T-helper 17 cell (primary cell): Measurements from ENCODE around the gene C3orf38. TPM values are rescaled to one million over a fixed set of nuclear protein-coding genes. Genes with fewer than 3 reads are reported as not detected.
A peak's percentile ranks its signal among the peaks of the same experiment; 100 is the strongest.

Experiments
- ATAC-seq: fragments of 150-1000 bp; cut with Tn5 transposase; 2 replicates; pipeline ENCODE4 v1.10.0; 2021; ENCODE audit warnings: mild to moderate bottlenecking, moderate library complexity
- DNase-seq, 3 donors: peaks; one replicate each; pipeline versions ENCODE4 v3.0.0 to v3.0.0-alpha.2; 2020 to 2021
- H3K9me3 ChIP-seq: one replicate; pipeline ENCODE4 v1.7.0; 2013; ENCODE audit warnings: low read length, mild to moderate bottlenecking; ENCODE audit not compliant: control insufficient read depth, poor library complexity, severe bottlenecking
- H3K27ac Mint-ChIP-seq: one replicate; pipeline ENCODE4 v1.8.0; 2022; ENCODE audit warnings: mild to moderate bottlenecking, moderate library complexity, mixed read lengths
- H3K27me3 Mint-ChIP-seq: one replicate; pipeline ENCODE4 v1.8.0; 2022; ENCODE audit warnings: mixed read lengths
- H3K36me3 Mint-ChIP-seq: one replicate; pipeline ENCODE4 v1.8.0; 2022; ENCODE audit warnings: low read depth, mixed read lengths
- H3K4me1 Mint-ChIP-seq: one replicate; pipeline ENCODE4 v1.8.0; 2022; ENCODE audit warnings: mild to moderate bottlenecking, mixed read lengths
- H3K4me3 Mint-ChIP-seq: one replicate; pipeline ENCODE4 v1.8.0; 2022; ENCODE audit warnings: mild to moderate bottlenecking, moderate library complexity, mixed read lengths
- total RNA-seq, 4 donors: library from RNA in 2 of 4; stranded (reverse) in 2 of 4; gene quantifications; one replicate each; pipeline ENCODE4 v1.2.3 and lab custom pipeline; 2022 to 2026

C3orf38 gene
- total RNA-seq, 2 donors from 2014 or later = 27.8 to 44.2 TPM

DNA sequence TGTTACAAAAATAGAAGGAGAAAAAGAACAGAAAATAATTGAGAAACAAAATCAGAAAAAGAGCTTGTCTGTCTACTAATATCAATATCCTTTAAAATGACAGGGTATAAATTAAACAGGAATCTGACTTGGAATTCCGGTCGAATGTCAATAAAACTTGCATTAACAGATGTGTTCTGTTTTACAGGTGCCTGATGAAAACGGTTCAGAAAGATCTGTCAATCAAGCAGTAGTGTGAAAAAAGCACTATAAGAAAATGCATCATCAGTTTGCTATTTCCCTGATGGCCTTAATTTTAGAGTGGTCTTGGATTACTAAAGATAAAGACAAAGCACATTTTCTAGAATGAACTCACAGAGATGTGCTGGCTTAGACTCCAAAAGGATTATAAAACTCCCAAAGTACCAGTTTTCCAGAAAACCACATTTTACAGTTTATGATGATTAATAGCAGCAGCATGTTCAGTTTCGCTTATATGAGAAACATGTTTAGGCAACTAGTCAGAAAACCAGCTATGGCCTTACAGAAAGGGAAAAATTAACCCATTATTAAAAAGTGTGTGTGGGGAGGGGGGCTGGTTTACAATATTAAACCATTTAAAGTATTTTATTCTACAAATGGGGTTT lies 8.2 kb upstream of the C3orf38 start:
- Mint-ChIP-seq H3K27me3 (no peaks in the 10 kb centered on the region), H3K4me3 (no peak overlapping the region)

DNA sequence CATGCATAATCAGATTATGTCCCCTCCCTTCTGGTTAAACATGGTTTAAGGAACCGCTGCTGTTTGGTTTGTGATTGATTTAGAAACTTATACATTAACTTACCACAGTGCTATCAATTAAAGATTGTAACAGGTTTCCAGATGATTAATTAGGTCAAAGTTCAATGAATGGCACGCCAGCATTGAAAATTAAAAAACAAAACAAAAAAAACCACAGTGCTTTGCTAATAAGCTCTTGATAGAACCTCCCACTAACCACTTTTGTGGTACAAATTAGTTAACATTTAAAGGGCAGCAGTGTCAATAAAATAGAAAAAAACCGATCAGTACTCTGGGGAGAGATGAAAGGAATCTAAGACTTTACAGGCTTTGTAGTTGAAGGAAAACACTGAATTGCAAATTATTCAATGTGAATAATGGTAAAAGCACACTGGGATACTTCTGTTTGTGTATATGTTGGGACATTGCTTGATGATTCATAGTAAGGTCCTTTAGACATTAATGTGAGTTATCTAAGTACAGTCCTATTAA lies 7.6 kb upstream of the C3orf38 start:
- H3K4me1 Mint-ChIP-seq = peaks cover 12% of the 10 kb centered on the region
- DNase-seq = no peak
- H3K4me3 Mint-ChIP-seq = no peak overlapping the region
- peak; percentile 21 for ATAC-seq
- peak overlapping the region; percentile 19 for H3K27ac Mint-ChIP-seq
- H3K27me3 Mint-ChIP-seq = no peaks in the 10 kb centered on the region
- H3K9me3 ChIP-seq = no peaks in the 10 kb centered on the region
- H3K36me3 Mint-ChIP-seq = no peaks in the 10 kb centered on the region

More for the DNA sequence above, 8.2 kb upstream of the C3orf38 start:
- peaks cover 7% of the 10 kb centered on the region for H3K4me1 Mint-ChIP-seq
- peak overlapping the region; percentile 19 for H3K27ac Mint-ChIP-seq
- peaks cover under 1% of the 10 kb centered on the region for H3K36me3 Mint-ChIP-seq
- H3K9me3 ChIP-seq = no peaks in the 10 kb centered on the region
- no peak for ATAC-seq
- no peak for DNase-seq

DNA sequence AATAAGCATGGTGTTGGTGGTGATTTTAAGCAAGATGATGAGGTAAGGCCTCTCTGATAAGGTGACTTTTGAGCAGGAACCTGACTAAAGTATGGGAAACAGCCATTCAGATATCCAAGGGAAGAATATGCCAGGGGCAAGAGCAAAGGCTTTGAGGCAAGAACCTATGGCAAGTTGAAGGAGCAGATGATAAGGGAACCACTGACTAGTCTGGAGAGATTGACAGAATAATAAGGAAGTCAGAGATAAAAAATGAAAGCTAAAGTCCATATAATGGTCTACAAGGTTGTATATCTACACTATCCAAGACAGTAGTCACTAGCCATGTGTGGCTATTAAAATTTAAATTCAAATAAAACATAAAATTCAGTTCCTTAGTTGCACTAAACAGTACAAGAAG lies 2.5 kb upstream of the C3orf38 start:
- no peak overlapping the region for H3K4me3 Mint-ChIP-seq
- H3K36me3 Mint-ChIP-seq = no peaks in the 10 kb centered on the region
- peaks cover 26% of the 10 kb centered on the region for H3K4me1 Mint-ChIP-seq
- no peak for DNase-seq
- H3K9me3 ChIP-seq = no peaks in the 10 kb centered on the region
- no peaks in the 10 kb centered on the region for H3K27me3 Mint-ChIP-seq
- H3K27ac Mint-ChIP-seq = no peak overlapping the region
- no peak for ATAC-seq

DNA sequence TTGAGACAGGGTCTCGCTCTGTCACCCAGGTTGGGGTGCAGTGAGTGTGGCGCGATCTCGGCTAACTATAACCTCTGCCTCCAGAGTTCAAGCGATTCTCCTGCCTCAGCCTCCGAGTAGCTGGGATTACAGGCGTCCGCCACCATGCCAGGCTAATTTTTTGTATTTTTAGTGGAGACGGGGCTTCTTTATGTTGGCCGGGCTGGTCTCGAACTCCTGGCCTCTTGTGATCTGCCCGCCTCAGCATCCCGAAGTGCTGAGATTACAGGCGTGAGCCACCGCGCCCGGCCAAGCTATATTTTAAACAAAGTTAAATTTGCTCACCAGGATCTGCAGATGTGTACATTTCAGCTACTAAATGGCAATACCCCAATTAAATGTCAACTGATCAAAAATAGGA lies 1.1 kb upstream of the C3orf38 start:
- Mint-ChIP-seq H3K27ac (peak overlapping the region; percentile 93), H3K36me3 (no peaks in the 10 kb centered on the region), H3K27me3 (no peaks in the 10 kb centered on the region), H3K4me1 (peaks cover 28% of the 10 kb centered on the region), H3K4me3 (peak overlapping the region; percentile 92)
- no peaks in the 10 kb centered on the region for H3K9me3 ChIP-seq
- no peak for ATAC-seq
- no peak for DNase-seq

DNA sequence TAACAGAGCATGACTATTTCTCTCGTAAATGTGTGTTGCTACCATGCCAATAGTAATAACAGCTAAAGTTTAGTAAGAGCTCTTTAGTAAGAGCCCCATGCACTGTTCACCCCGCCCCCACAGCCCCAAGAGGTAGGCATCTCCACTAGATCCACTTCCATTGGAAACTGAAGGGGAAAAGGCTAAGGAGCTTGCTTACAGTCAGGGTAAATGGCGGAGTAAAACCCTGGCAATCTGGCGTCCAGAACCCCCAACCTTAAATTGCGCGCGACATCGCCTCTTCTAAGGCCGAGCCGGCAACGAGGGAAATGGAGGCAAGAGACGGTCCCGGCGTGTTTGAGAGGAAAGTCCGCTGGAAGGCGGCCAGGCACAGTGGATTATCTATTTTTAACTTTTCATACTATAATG lies 654 bp upstream of the C3orf38 start:
- H3K9me3 ChIP-seq = no peaks in the 10 kb centered on the region
- ATAC-seq (peak; percentile 9), DNase-seq (no peak)
- Mint-ChIP-seq H3K36me3 (no peaks in the 10 kb centered on the region), H3K4me3 (peak overlapping the region; percentile 92), H3K4me1 (peaks cover 28% of the 10 kb centered on the region), H3K27me3 (no peaks in the 10 kb centered on the region), H3K27ac (peak overlapping the region; percentile 93)

DNA sequence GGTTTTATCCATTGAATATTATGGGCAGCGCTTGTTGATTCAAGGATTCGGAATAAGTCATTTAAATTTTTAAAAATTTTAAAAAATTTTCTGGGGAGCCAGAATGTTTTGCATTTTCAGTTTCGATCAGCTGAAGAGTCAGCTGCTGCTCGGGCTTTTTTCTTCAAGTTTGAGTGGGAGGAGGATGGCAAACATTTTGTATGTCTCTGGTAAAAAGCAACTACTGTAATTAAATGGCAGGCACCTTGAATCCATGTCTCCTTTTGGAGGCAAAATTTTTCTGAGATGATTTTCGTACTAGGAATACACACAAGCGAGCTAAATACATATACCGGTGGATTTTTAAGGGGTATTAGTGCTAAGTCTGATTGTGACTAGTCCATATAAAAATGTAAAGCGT lies 612 bp downstream of the C3orf38 start:
- Mint-ChIP-seq H3K36me3 (no peaks in the 10 kb centered on the region), H3K27me3 (no peaks in the 10 kb centered on the region), H3K4me3 (peak overlapping the region; percentile 95), H3K4me1 (peaks cover 28% of the 10 kb centered on the region), H3K27ac (peak overlapping the region; percentile 93)
- DNase-seq (no peak), ATAC-seq (no peak)
- H3K9me3 ChIP-seq = no peaks in the 10 kb centered on the region

DNA sequence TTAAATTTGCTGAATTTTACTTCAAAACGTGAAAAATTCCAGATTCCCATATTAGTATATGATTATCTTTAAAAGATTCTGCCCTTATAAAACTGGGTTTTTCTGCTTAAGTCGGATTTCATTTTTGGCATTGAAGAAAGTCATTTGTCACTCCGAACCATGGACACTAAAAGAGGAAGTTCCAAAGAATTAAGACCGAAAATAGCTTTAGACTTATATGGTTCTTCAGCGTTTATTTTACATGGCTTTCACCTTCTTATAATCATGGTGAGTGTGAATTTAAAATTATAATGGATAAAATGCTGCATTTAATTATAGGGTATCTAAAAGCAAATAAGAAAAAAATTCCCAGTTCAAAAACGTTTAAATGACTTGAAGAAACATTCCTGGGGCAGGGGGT lies 1.0 kb downstream of the C3orf38 start:
- Mint-ChIP-seq H3K27me3 (no peaks in the 10 kb centered on the region), H3K4me3 (peak overlapping the region; percentile 95), H3K36me3 (no peaks in the 10 kb centered on the region), H3K4me1 (peaks cover 28% of the 10 kb centered on the region), H3K27ac (peak overlapping the region; percentile 93)
- ATAC-seq (no peak), DNase-seq (no peak)
- no peaks in the 10 kb centered on the region for H3K9me3 ChIP-seq

DNA sequence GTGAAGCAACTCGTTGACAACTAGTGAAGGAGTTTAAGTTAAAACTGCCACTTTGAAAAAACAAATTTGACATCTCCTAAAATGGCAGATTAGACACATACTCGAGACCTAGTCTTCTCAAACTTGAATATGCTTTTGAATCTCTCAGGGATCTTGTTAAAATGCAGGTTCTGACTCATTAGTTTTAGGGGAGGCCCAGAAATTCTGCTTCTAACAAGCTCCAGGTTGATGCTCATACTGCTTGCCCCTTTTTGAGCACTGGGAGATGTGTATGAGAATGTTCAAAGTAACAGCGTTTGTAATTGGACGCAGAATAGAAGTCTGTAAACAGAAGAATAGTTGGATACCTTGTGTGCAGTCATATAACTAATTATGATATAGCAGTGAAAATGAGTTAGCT lies 1.6 kb downstream of the C3orf38 start:
- no peak for ATAC-seq
- no peaks in the 10 kb centered on the region for H3K36me3 Mint-ChIP-seq
- peaks cover 31% of the 10 kb centered on the region for H3K4me1 Mint-ChIP-seq
- no peaks in the 10 kb centered on the region for H3K27me3 Mint-ChIP-seq
- H3K9me3 ChIP-seq = no peaks in the 10 kb centered on the region
- peak overlapping the region; percentile 71 for H3K4me3 Mint-ChIP-seq
- no peak for DNase-seq
- peak overlapping the region; percentile 93 for H3K27ac Mint-ChIP-seq

DNA sequence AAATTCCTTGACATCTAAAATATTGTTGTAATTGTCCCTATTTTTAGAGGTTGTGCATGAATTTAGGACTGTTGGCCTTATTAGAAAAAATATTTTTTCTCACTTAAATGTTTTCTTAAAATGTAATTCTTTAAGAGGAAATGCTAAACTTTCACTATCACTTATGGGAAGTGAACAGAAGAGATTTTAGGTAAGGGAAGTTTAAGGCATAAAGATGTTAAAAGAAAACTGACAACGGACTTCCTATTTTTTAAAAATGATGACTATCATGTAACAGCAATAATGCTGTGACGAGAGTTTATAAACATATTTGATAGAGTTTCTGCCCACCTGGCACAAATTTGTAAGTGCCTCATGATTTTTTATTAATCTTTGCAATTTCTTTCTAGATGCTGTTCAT lies 3.1 kb downstream of the C3orf38 start:
- DNase-seq (no peak), ATAC-seq (no peak)
- no peaks in the 10 kb centered on the region for H3K9me3 ChIP-seq
- Mint-ChIP-seq H3K27me3 (no peaks in the 10 kb centered on the region), H3K36me3 (peaks cover 2% of the 10 kb centered on the region), H3K4me1 (peaks cover 26% of the 10 kb centered on the region), H3K27ac (peak overlapping the region; percentile 24), H3K4me3 (no peak overlapping the region)

DNA sequence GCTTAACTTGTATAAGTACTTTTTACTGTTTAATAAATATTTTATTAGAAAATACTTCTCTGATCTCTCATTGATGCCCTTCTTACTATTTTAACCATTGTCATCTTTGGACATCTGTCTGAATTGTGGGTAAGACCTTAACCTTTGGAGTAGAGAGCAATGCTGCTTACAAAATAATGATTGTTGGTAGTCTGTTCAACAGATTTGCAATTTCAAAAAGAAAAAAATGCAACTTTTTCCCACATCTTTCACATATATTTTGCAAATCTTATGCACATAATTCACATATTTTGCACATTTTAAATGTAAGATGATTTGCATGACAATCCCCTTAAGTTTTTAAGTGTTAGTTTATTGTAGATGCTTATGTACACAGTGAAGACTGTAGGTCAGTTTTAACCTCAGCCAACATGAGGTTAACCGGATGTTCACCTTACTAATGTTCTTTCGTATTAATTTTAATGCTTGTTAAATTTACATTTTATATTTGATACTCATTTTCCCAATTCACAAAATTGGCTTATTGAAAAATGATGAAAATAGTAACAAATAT lies 16.7 kb downstream of the C3orf38 start:
- H3K27ac Mint-ChIP-seq = no peak overlapping the region
- DNase-seq = no peak
- no peaks in the 10 kb centered on the region for H3K27me3 Mint-ChIP-seq
- no peaks in the 10 kb centered on the region for H3K9me3 ChIP-seq
- H3K36me3 Mint-ChIP-seq = no peaks in the 10 kb centered on the region
- ATAC-seq = no peak
- H3K4me1 Mint-ChIP-seq = peaks cover 12% of the 10 kb centered on the region
- H3K4me3 Mint-ChIP-seq = no peak overlapping the region

DNA sequence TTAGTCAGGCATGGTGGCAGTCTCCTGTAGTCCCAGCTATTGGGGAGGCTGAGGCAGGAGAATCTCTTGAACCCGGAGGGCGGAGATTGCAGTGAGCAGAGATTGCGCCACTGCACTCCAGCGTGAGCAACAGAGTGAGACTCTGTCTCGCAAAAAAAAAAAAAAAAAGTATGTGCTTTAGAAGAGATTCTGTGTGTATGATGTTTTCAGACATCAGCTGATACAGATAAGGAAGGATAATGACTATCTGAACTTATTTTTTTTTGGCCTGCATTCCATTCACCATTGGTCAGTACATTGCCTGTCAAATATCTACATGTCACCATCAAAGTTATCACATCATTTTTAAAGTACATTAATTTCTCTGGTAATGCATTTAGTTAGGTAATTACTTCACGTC lies 17.4 kb downstream of the C3orf38 start:
- Mint-ChIP-seq H3K4me3 (no peak overlapping the region), H3K4me1 (peaks cover 11% of the 10 kb centered on the region), H3K36me3 (no peaks in the 10 kb centered on the region), H3K27me3 (no peaks in the 10 kb centered on the region), H3K27ac (no peak overlapping the region)
- DNase-seq = no peak
- no peaks in the 10 kb centered on the region for H3K9me3 ChIP-seq
- no peak for ATAC-seq

DNA sequence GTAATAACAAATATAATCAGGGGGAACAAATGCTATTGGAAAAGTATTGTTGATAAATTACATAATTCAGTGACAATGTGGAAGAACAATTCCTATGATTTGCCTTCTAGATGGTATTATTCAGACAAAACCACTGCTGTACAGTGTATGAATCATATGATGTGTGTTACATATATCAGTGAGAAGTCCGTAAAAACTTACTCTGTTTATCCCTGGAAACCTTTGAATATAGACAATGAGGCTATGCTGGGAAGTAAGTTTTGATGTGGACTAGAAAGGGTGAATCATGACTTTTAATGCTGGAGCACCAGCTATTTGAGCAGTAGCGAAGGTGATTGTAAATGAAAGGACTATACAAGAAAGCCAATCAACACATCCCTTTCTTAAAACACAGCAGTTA lies 17.9 kb downstream of the C3orf38 start:
- Mint-ChIP-seq H3K4me1 (peaks cover 9% of the 10 kb centered on the region), H3K4me3 (no peak overlapping the region), H3K27me3 (no peaks in the 10 kb centered on the region), H3K27ac (no peak overlapping the region), H3K36me3 (no peaks in the 10 kb centered on the region)
- DNase-seq = no peak
- no peak for ATAC-seq
- H3K9me3 ChIP-seq = no peaks in the 10 kb centered on the region

DNA sequence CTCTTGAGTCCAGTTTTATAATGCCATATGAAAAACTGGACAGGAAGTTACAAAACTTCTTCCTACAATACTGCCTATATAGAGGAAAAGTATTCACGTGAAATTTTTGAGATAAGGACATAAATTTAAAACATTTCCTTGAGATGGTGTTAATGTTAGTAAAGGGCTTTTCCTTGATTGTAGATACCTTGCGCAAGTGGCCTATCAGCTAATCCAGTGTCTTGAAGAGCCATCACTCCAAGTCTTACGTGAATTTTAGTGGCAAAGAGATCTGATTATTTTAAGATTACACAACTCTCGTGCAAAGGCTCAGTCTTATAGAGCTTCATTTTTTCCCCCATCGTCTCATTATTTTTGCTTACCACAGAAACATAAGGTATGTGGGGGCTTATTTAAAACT lies 18.4 kb downstream of the C3orf38 start:
- Mint-ChIP-seq H3K27ac (no peak overlapping the region), H3K27me3 (no peaks in the 10 kb centered on the region), H3K4me3 (no peak overlapping the region), H3K4me1 (peaks cover 4% of the 10 kb centered on the region), H3K36me3 (no peaks in the 10 kb centered on the region)
- ATAC-seq = no peak
- no peak for DNase-seq
- no peaks in the 10 kb centered on the region for H3K9me3 ChIP-seq

DNA sequence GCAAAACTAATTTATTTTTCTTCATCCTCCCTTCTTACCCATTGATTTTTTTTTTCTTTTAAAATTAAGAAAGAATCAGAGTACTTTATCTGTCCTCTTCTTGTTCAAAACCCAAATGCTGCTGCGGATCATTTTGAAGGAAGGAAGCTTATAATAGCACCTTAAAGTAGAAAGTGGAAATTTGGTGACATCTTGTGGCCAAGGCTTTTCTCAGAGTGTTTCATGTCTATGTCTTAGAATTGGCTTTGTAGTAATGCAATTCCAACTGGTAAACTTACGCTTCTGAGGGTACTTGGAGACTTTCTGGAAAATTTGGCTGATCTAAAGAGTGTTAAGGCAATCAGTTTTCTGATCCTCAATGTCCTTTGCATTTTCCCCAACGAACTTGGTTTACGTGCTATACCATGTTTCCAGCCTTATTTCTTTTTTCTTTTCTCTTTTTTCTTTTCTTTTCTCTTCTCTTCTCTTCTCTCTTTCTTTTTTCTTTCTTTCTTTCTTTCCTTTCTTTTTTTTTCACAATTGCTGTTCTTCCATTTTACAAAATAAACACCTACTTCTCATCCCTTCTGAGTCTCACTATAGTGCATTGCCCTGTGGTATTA lies 30.7 kb downstream of the C3orf38 start:
- Mint-ChIP-seq H3K4me3 (no peak overlapping the region), H3K4me1 (no peaks in the 10 kb centered on the region), H3K27me3 (no peaks in the 10 kb centered on the region), H3K36me3 (no peaks in the 10 kb centered on the region), H3K27ac (no peak overlapping the region)
- no peak for DNase-seq
- no peaks in the 10 kb centered on the region for H3K9me3 ChIP-seq
- ATAC-seq = no peak
